Hepatocyte (in vitro differentiated cells): ENCODE measurements around the gene ALX3.

Experiments
- EZH2 ChIP-seq: fragments of 200-600 bp; sonication (generic); IDR thresholded peaks from 2 replicates; pipeline ENCODE4 v1.6.1; 2016; ENCODE audit warnings: antibody characterized with exemption, mild to moderate bottlenecking, borderline replicate concordance
- EZH2phosphoT487 ChIP-seq: fragments of 200-600 bp; sonication (generic); IDR thresholded peaks from one replicate; pipeline ENCODE4 v1.6.1; 2018; ENCODE audit warnings: antibody characterized with exemption, mild to moderate bottlenecking, low read depth, moderate library complexity; ENCODE audit not compliant: unreplicated experiment, severe bottlenecking
- TF ChIP-seq, protein P1 (sequence below): fragments of 200-600 bp; sonication (generic); IDR thresholded peaks from 2 replicates; pipeline ENCODE4 v1.5.1; 2016; ENCODE audit warnings: antibody characterized with exemption, mild to moderate bottlenecking; ENCODE audit not compliant: poor library complexity

DNA sequence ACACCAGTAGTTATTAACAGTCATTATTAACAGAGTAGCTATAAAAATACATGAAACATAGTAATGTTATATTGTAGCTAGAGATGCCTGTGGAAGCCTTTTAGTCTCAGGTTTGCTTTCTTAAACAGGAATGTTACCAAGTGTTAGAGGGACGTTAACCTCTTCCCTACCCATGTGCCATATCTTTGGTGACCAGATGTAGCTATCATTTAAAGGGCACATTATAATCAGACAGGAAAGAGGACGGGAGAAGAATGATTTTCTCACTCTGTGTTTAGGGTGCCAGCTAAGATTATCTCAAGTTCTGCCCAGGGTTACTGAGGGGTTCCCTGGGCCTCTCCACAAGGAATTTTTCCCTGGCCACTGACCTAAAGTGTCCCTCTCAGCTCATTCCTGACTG, 20.9 kb upstream of the ALX3 start:
- TF ChIP-seq, protein P1, sequence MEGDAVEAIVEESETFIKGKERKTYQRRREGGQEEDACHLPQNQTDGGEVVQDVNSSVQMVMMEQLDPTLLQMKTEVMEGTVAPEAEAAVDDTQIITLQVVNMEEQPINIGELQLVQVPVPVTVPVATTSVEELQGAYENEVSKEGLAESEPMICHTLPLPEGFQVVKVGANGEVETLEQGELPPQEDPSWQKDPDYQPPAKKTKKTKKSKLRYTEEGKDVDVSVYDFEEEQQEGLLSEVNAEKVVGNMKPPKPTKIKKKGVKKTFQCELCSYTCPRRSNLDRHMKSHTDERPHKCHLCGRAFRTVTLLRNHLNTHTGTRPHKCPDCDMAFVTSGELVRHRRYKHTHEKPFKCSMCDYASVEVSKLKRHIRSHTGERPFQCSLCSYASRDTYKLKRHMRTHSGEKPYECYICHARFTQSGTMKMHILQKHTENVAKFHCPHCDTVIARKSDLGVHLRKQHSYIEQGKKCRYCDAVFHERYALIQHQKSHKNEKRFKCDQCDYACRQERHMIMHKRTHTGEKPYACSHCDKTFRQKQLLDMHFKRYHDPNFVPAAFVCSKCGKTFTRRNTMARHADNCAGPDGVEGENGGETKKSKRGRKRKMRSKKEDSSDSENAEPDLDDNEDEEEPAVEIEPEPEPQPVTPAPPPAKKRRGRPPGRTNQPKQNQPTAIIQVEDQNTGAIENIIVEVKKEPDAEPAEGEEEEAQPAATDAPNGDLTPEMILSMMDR = no peak
- no peak for TF ChIP-seq EZH2phosphoT487
- no peak for TF ChIP-seq EZH2
